Astrocyte (in vitro differentiated cells and primary cell): ENCODE results near the gene DLK1.

Experiments used
- EZH2 ChIP-seq: IDR thresholded peaks from 2 replicates; pipeline ENCODE4 v1.6.1; 2012; ENCODE audit warnings: mild to moderate bottlenecking, low read length, inconsistent platforms; ENCODE audit not compliant: insufficient read depth
- TF ChIP-seq, protein P1 (sequence below): IDR thresholded peaks from 2 replicates; pipeline ENCODE4 v1.5.1; 2011; ENCODE audit warnings: low read depth, mild to moderate bottlenecking, inconsistent platforms, low read length, moderate library complexity; ENCODE audit not compliant: insufficient read depth

- TF ChIP-seq, protein P1, sequence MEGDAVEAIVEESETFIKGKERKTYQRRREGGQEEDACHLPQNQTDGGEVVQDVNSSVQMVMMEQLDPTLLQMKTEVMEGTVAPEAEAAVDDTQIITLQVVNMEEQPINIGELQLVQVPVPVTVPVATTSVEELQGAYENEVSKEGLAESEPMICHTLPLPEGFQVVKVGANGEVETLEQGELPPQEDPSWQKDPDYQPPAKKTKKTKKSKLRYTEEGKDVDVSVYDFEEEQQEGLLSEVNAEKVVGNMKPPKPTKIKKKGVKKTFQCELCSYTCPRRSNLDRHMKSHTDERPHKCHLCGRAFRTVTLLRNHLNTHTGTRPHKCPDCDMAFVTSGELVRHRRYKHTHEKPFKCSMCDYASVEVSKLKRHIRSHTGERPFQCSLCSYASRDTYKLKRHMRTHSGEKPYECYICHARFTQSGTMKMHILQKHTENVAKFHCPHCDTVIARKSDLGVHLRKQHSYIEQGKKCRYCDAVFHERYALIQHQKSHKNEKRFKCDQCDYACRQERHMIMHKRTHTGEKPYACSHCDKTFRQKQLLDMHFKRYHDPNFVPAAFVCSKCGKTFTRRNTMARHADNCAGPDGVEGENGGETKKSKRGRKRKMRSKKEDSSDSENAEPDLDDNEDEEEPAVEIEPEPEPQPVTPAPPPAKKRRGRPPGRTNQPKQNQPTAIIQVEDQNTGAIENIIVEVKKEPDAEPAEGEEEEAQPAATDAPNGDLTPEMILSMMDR = no peak
- peak; percentile 11 for TF ChIP-seq EZH2
These were observed at the start of gene DLK1 for GRCh38 chr14:100726550-100727085.
